DND-41 (cell line): ENCODE measurements around the gene UTP11.

ENCODE experiments used
- EZH2 ChIP-seq: IDR thresholded peaks from 3 replicates; pipeline ENCODE4 v1.6.1; 2012; ENCODE audit warnings: borderline replicate concordance, low read depth, mild to moderate bottlenecking, moderate library complexity, low read length, inconsistent platforms; ENCODE audit not compliant: severe bottlenecking
- TF ChIP-seq, protein P1 (sequence below): IDR thresholded peaks from 2 replicates; pipeline ENCODE4 v1.5.1; 2012; ENCODE audit warnings: borderline replicate concordance, low read length, moderate library complexity, mild to moderate bottlenecking; ENCODE audit not compliant: poor library complexity, severe bottlenecking; ENCODE audit errors: extremely low read depth

DNA sequence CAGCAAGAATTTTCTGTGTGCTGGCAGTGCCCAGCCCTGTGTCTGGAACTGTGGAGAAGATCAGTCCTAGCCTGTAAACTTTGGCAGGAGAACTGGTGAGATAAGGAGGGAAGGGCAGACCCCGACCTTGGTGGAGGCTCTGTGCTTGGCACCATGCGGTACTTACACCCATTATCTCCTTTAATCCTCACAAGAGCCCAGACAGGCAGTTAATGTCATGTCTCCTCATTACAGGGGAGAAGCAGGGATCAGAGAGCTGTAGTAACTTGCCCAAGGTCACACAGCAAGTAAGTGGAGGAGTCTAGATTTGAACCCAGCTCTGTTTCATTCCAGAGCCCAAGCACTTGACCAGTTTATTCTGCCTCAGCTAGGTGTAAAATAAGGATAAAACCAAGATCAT lies 48.0 kb downstream of the UTP11 start:
- TF ChIP-seq, protein P1, sequence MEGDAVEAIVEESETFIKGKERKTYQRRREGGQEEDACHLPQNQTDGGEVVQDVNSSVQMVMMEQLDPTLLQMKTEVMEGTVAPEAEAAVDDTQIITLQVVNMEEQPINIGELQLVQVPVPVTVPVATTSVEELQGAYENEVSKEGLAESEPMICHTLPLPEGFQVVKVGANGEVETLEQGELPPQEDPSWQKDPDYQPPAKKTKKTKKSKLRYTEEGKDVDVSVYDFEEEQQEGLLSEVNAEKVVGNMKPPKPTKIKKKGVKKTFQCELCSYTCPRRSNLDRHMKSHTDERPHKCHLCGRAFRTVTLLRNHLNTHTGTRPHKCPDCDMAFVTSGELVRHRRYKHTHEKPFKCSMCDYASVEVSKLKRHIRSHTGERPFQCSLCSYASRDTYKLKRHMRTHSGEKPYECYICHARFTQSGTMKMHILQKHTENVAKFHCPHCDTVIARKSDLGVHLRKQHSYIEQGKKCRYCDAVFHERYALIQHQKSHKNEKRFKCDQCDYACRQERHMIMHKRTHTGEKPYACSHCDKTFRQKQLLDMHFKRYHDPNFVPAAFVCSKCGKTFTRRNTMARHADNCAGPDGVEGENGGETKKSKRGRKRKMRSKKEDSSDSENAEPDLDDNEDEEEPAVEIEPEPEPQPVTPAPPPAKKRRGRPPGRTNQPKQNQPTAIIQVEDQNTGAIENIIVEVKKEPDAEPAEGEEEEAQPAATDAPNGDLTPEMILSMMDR: no peak
- TF ChIP-seq EZH2: no peak
